DMS79 treated with DMSO at 0.1 percent for 48 hours (cell line): ENCODE measurements around the gene FAM83G.
A peak's percentile ranks its signal among the peaks of the same experiment; 100 is the strongest.
"Not testable (repeated sequence)": the region's sequence is repeated elsewhere in the genome, so short reads cannot be mapped to it uniquely, and the experiment has no call there.

Experiments used
- DNase-seq: peaks from one replicate; lab custom pipeline; 2025; lab: John Stamatoyannopoulos, UW

Gene FAM83G

GRCh38 chr17:19004421-19005136 lies at the start of gene FAM83G:
Gene FAM83G (minus strand): TSS chr17:19004764. CDS start chr17:19004041, 723 bp downstream.
- DNase-seq, result peak; percentile 8

DNA sequence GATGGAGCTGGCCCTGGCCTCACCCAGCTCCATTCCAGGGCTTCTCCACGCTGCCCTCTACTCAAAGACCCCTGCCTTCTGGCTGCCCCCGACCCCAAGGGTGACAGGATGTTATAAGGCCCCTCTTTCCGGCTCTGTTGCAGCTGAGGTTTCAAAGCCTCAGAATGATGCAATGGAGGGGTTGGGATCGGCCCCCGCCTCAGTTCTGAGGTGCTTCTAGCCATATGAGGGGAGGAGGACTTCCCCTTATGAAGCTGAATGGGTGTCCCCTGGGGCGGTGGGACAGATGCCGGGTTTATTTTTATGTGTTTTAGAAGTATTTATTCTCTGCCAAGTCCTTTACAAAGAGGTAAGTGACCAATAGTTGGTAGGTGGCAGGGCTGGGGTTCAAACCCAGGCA lies 44.3 kb upstream of the FAM83G start:
- DNase-seq, result not testable (repeated sequence)

DNA sequence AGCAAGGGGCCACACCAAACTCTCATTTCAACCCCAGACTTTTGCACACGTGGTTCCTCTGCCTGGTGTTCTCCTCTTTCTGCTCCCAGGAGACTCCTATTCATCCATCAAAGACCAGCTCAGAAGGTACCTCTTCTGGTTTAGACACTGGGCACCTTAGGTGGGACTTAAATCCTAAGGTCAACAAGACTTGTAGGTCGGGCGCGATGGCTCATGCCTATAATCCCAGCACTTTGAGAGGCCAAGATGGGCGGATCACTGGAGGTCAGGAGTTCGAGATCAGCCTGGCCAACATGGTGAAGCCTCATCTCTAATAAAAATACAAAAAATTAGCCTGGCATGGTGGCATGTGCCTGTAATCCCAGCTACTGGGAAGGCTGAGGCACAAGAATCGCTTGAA lies 42.9 kb upstream of the FAM83G start:
- not testable (repeated sequence) for DNase-seq

- DNase-seq, result not testable (repeated sequence)
Measured at GRCh38 chr17:19046782-19047375, 42.3 kb upstream of the FAM83G start, which contains the start of gene GRAP. Gene GRAP (minus strand): TSS chr17:19046957. CDS start chr17:19046926, 31 bp downstream.

- not testable (repeated sequence) for DNase-seq
Measured at GRCh38 chr17:19044643-19045042, 40.1 kb upstream of the FAM83G start.

DNA sequence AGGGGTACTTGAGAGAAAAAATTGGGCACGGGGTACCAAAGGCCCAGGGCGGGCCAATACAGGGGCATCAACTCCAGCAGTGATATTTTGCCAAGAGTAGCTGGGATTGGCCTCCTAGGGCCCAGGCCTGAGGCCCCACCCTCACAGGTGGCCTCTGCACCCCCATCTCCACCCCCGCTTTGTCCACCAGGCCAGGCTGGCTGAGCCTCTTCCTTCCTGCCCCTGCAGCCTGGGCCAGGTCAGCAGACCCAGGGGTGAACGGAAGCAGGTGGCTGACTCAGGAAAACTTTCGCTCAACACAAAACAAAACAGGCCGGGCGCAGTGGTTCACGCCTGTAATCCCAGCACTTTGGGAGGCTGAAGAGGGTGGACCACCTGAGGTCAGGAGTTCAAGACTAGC lies 38.5 kb upstream of the FAM83G start:
- DNase-seq, result not testable (repeated sequence)

GRCh38 chr17:19042369-19042768 lies 37.8 kb upstream of the FAM83G start:
- not testable (repeated sequence) for DNase-seq

DNA sequence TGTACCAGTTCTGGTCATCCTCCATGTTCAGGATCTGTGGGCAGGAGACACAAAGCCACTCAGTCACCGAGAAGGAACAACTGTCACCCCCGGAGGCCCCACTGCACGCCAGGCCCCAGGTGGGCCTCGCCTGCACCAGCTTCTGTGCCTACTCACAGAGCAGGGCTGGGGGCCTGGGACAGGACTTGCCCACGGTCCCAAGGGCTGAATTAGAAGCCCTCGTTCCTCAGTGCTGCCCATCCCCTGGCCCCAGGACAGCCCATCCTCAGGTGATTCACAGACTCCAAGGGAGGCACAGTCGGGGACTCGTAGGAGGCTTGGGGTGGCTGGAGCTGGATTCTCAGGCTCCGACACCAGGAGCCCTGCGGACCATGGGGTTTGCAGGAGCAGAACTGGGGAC lies 37.3 kb upstream of the FAM83G start:
- not testable (repeated sequence) for DNase-seq

DNA sequence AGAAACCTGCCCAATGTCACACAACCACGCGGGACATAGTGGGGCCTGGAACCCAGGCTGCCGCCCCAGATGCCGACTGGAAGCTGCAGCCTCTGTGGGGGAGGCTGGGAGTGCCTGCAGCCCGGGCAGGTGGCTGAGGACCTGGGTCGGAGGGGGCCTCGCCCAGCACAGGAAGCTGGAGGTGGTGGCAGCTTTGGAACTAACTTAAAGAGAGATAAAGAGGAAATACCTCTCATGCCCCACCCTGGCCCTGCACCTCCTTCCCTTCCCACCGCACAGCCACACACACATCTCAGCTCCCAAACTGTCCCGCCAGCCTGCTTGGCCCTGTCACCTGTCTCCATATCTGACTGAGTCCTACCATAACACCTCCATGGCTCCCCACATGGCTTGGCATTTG lies 35.8 kb upstream of the FAM83G start:
- not testable (repeated sequence) for DNase-seq

DNA sequence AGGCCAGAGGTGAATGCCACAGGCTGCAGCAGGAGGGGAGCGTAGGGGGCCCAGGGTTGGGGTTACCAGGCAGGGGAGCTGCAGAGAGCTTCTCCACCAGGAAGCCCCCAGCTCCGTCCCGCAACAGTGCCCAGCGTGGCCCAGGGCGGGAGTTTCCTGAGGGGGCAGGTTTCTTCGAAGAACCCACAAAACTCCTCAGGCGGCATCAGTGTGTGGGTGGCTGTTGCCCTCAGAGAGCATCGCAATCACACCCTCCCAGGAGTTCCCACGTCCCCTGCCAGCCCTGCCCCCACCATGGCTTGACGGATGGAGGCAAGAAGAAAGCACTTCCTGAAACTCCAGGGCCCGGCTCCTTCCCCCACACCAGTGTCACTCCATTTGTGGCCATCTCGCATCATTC lies 34.2 kb upstream of the FAM83G start:
- not testable (repeated sequence) for DNase-seq

GRCh38 chr17:19038007-19038406 lies 33.4 kb upstream of the FAM83G start:
- not testable (repeated sequence) for DNase-seq

GRCh38 chr17:19037547-19037946 lies 33.0 kb upstream of the FAM83G start:
- DNase-seq, result not testable (repeated sequence)

- not testable (repeated sequence) for DNase-seq
Measured at GRCh38 chr17:19036186-19036585, 31.6 kb upstream of the FAM83G start.

DNA sequence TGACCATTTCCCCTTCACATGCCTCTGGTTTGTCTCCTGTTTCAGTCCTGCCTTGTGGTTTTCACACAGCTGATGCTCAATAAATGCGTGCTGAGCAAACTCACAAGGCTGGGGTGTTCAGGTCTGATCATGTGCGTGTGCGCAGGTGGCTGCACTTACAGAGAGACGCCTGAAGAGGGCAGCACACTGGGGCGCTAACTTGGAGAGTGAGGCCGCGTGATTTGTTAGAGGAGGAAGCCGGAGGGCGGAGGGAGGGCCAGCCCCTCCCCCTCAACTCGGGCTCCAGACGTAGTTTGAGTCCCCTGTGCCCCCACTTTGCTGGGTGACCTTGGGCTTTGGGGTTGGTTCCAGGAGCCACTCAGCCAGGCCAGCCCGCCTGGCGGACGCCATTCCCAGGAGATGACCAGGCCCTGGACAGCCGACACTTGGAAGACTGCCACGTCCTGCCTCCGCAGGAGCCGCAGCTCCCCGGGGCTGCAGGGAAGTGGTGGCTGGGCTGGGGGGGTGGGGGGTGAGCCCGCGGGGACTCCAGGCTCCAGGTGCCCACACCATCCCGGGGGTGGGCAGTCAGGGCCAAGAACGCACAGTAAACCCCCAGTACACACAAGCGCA lies 27.9 kb upstream of the FAM83G start:
- DNase-seq, result not testable (repeated sequence)

GRCh38 chr17:19031729-19032128 lies 27.2 kb upstream of the FAM83G start:
- not testable (repeated sequence) for DNase-seq

DNA sequence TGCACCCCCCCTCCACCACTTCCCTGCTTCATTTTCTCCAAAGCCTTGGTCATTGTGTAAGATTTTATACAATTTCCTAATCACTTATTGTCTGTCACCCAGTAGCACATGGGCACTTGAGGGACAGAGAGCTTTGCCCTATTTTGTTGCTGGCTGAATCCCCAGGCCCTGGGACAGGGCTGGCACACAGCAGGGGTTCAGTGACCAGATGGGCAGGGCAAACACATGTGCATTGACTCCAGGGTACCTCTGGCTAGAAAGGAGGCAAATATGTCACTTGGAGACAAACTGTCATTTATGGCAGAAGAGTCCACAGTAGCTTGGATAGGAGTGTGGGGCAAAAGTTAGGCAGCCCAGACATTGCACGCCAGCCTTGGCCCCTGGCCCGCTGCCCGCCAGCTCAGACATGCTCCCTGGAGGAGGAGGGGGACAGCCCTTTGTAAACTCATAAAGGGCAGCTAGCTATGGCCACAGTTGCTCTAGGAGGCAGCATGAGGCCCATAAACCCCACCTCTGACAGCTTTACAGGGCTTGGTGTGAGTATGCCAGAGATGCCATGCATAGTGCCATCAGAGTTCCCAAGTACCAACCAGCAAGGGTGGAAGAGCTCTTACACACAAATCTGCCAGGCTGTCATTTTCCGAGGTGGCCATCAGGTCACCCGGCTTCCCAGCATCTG lies 26.3 kb upstream of the FAM83G start:
- DNase-seq, result not testable (repeated sequence)

DNA sequence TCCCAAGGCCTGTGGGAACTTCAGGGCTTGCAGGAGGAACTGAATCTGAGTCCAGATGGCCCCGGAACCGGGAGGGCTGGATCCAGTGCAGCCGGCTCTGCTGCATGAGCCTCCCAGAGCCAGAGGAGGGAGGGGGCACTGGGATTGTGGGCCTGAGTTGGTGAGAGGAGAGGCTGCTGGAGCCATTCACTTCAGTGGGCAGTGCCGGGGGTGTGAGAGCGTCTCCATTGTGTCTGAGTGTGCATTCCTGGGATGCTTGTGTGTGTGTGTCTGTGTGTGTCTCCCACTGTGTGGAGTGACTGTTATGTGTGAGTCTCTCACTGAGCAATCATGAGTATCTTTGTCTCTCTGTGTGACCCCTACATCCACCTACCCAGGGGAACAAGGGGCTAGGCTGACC lies 25.2 kb upstream of the FAM83G start:
- DNase-seq, result not testable (repeated sequence)

GRCh38 chr17:19028671-19029070 lies 24.1 kb upstream of the FAM83G start:
- not testable (repeated sequence) for DNase-seq

DNA sequence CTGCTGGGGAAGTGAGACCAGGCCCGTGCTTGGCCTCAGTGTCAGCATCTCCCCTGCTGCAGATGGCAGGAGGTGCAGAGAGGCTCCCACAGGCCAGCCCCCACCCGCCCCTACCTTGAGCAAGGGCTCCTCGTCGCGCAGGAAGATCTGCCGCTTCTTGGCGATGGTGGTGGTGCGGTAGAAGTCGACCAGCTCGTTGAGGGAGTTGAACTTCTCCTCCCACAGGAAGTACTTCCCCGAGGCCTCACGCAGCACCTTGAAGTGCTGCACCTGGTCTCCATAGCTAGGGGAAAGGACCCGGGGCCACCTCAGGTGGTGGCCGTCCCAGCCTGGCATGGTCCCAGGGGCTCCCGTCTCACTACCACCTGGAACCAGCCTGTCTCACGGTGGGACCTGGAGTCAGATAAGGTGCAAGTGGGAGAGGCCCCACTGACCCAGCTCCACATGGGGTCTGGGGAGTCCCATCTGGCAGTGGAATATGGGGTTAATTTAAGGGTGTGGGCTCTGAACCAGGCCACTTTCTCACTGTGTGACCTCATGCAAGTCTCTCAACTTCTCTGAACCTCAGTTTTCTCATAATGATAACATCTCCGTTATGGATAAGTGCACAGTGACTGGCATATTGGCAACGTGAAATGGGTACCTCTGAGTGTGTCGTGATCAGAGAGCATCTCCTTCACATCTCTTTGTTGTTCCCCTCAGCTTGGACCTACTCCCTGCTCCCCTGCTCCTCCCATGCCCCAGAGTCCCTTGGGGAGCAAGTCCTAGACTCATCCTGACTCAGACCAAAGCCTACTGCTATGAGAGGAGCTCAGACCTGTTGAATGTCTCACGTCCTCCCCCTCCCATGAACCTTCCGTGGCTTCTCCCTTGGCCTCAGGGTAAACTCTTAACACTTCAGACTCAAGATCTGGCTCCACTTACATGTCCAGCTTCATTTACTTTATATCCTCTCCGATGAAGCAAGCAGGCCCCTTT lies 19.8 kb upstream of the FAM83G start:
- DNase-seq, result no peak

- no peak for DNase-seq
Measured at GRCh38 chr17:19023209-19023999, 18.8 kb upstream of the FAM83G start.
